OCI-M2 (cell line): ENCODE results near the gene PSENEN.
"Not testable (repeated sequence)": the region's sequence is repeated elsewhere in the genome, so short reads cannot be mapped to it uniquely, and the experiment has no call there.

Experiments
- DNase-seq: peaks from one replicate; lab custom pipeline; 2025; ENCODE audit not compliant: unreplicated experiment; lab: John Stamatoyannopoulos, UW

Gene PSENEN

GRCh38 chr19:35768082-35768421 lies 22.6 kb downstream of the PSENEN start:
- DNase-seq = no peak

GRCh38 chr19:35772362-35772761 lies 26.9 kb downstream of the PSENEN start:
- DNase-seq = not testable (repeated sequence)

GRCh38 chr19:35773020-35773806 lies 27.8 kb downstream of the PSENEN start:
- no peak for DNase-seq

- DNase-seq = no peak
Observed at GRCh38 chr19:35774274-35775045, 29.0 kb downstream of the PSENEN start.

- DNase-seq = no peak
Observed at GRCh38 chr19:35775046-35775297, 29.5 kb downstream of the PSENEN start.

GRCh38 chr19:35775298-35776101 lies 30.0 kb downstream of the PSENEN start, which contains the start of gene ARHGAP33:
Gene ARHGAP33 (plus strand): TSS chr19:35775564. CDS start chr19:35775659, 95 bp downstream.
- DNase-seq = peak; percentile 100

GRCh38 chr19:35776102-35776788 lies 30.8 kb downstream of the PSENEN start:
- DNase-seq = no peak

- DNase-seq = no peak
Observed at GRCh38 chr19:35777086-35777841, 31.8 kb downstream of the PSENEN start.

GRCh38 chr19:35777961-35778360 lies 32.5 kb downstream of the PSENEN start:
- DNase-seq = no peak

GRCh38 chr19:35779033-35779432 lies 33.6 kb downstream of the PSENEN start:
- DNase-seq = no peak

- no peak for DNase-seq
Observed at GRCh38 chr19:35780058-35780457, 34.6 kb downstream of the PSENEN start.

- DNase-seq = no peak
Observed at GRCh38 chr19:35780717-35781116, 35.3 kb downstream of the PSENEN start.

GRCh38 chr19:35781650-35782049 lies 36.2 kb downstream of the PSENEN start:
- DNase-seq = no peak

GRCh38 chr19:35782589-35782988 lies 37.1 kb downstream of the PSENEN start:
- no peak for DNase-seq

GRCh38 chr19:35783469-35784434 lies 38.3 kb downstream of the PSENEN start:
- no peak for DNase-seq

- no peak for DNase-seq
Observed at GRCh38 chr19:35784503-35785338, 39.3 kb downstream of the PSENEN start.

- DNase-seq = no peak
Observed at GRCh38 chr19:35785339-35785627, 39.8 kb downstream of the PSENEN start.

- DNase-seq = no peak
Observed at GRCh38 chr19:35786299-35787160, 41.1 kb downstream of the PSENEN start.
